ENCODE results near the gene MYO5B. TPM values are rescaled to one million over a fixed set of nuclear protein-coding genes. Genes with fewer than 3 reads are reported as not detected.
"Not testable (repeated sequence)": the region's sequence is repeated elsewhere in the genome, so short reads cannot be mapped to it uniquely, and the experiment has no call there.

MYO5B gene
- total RNA-seq, 2 experiments from 2014 or later = not detected

DNA sequence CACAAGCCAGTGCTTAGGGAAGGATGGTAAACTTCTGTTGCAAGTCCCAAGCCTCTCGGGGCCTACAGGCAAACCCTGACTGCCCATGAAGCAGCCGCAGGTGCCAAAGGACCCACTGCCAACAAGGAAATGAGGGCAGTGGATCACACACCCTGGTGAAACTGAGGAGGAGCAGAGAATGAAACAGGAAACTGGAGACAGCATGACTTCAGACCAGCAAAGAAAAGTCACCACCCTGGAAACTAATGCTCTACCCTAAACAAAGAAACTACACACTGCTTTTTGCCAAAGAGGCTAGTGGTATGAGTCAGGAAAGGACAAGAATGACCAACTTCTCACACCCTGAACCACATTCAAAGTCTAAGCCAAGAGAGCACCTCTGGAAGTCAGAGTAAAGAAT is 97.2 kb downstream of the MYO5B start:
- peaks cover 4 to 6% of the 10 kb centered on the region in 2 experiments for H3K27me3 ChIP-seq (ENCODE audit: control insufficient read depth in 1 of 2, insufficient read depth in 2 of 2, low read length in 2 of 2)
- TF ChIP-seq, protein P1, sequence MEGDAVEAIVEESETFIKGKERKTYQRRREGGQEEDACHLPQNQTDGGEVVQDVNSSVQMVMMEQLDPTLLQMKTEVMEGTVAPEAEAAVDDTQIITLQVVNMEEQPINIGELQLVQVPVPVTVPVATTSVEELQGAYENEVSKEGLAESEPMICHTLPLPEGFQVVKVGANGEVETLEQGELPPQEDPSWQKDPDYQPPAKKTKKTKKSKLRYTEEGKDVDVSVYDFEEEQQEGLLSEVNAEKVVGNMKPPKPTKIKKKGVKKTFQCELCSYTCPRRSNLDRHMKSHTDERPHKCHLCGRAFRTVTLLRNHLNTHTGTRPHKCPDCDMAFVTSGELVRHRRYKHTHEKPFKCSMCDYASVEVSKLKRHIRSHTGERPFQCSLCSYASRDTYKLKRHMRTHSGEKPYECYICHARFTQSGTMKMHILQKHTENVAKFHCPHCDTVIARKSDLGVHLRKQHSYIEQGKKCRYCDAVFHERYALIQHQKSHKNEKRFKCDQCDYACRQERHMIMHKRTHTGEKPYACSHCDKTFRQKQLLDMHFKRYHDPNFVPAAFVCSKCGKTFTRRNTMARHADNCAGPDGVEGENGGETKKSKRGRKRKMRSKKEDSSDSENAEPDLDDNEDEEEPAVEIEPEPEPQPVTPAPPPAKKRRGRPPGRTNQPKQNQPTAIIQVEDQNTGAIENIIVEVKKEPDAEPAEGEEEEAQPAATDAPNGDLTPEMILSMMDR (IDR thresholded peaks at IDR 0.05) = no peak
- no peak overlapping the region for H3K4me3 Mint-ChIP-seq
- no peaks in the 10 kb centered on the region for H3K9me3 Mint-ChIP-seq
- DNase-seq (no peak), ATAC-seq (ENCODE audit: poor library complexity) (no peak)
- no peaks in the 10 kb centered on the region for H3K36me3 ChIP-seq (ENCODE audit: insufficient read depth, low read length)
- no peaks in the 10 kb centered on the region for H3K4me1 Mint-ChIP-seq (ENCODE audit: low read depth)
- peaks cover 40% of the 10 kb centered on the region for H3K27me3 Mint-ChIP-seq
- no peak overlapping the region for H3K4me3 ChIP-seq (ENCODE audit: low read length)
- ChIA-PET POLR2A (no interaction called here), CTCF (no interaction called here)
- H3K27ac ChIP-seq (ENCODE audit: low read depth in 1 of 2, low read length in 2 of 2) = no peak overlapping the region
- H3K36me3 Mint-ChIP-seq (ENCODE audit: low read depth) = no peaks in the 10 kb centered on the region
- no peak overlapping the region for H3K27ac Mint-ChIP-seq
- no peaks in the 10 kb centered on the region for H3K4me1 ChIP-seq (ENCODE audit: insufficient read depth, low read length)
- intact Hi-C loops (cut with DNase I, micrococcal nuclease) = no loop called here
- no peaks in the 10 kb centered on the region for H3K9me3 ChIP-seq (ENCODE audit: control insufficient read depth in 1 of 2, insufficient read depth in 1 of 2, low read length in 2 of 2)

DNA sequence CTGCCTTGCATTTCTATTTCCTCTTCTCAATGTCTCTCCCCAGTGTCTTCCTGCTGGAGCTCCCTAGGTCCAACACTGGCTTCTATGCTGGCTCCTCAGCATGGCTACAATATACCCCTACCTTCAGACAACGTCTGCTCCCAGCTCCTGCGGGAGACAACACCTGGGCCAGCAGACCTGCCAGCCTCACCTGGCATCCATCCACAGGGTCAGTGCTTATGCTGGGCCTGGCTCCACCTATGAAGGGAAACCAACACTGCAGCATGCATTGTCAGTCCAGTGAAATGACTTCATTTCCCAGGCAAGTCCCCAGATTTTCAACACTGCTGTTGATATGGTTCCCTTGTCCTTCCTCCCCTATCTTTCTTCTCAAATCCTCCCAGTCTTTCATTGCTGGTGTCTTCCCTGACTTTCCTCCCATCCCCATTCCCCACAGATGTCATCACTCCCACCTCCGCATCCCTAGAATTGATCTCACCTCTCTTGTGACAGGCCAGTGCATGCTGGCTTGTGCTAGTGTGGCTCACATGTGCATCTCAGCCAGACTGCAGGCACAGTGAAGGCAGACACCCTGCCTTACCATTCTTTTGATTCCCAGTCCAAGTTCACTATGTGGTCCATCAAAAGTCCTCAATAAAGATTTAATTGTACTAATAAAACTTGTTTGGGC is 98.0 kb downstream of the MYO5B start:
- ChIA-PET POLR2A (no interaction called here), CTCF (no interaction called here)
- Histone ChIP-seq H3K36me3 (ENCODE audit: insufficient read depth, low read length) (no peaks in the 10 kb centered on the region), H3K27me3 (ENCODE audit: control insufficient read depth in 1 of 2, insufficient read depth in 2 of 2, low read length in 2 of 2) (peaks cover 4 to 6% of the 10 kb centered on the region in 2 experiments), H3K27ac (ENCODE audit: low read depth in 1 of 2, low read length in 2 of 2) (no peak overlapping the region), H3K9me3 (ENCODE audit: control insufficient read depth in 1 of 2, insufficient read depth in 1 of 2, low read length in 2 of 2) (no peaks in the 10 kb centered on the region), H3K4me1 (ENCODE audit: insufficient read depth, low read length) (no peaks in the 10 kb centered on the region), H3K4me3 (ENCODE audit: low read length) (no peak overlapping the region)
- no peak overlapping the region for H3K4me3 Mint-ChIP-seq
- intact Hi-C loops (cut with DNase I, micrococcal nuclease) = no loop called here
- no peak overlapping the region for H3K27ac Mint-ChIP-seq
- ATAC-seq (ENCODE audit: poor library complexity) (no peak), DNase-seq (no peak)
- H3K9me3 Mint-ChIP-seq = no peaks in the 10 kb centered on the region
- H3K4me1 Mint-ChIP-seq (ENCODE audit: low read depth) = no peaks in the 10 kb centered on the region
- peaks cover 32% of the 10 kb centered on the region for H3K27me3 Mint-ChIP-seq
- no peaks in the 10 kb centered on the region for H3K36me3 Mint-ChIP-seq (ENCODE audit: low read depth)
- TF ChIP-seq, protein P1 (IDR thresholded peaks at IDR 0.05) = no peak

DNA sequence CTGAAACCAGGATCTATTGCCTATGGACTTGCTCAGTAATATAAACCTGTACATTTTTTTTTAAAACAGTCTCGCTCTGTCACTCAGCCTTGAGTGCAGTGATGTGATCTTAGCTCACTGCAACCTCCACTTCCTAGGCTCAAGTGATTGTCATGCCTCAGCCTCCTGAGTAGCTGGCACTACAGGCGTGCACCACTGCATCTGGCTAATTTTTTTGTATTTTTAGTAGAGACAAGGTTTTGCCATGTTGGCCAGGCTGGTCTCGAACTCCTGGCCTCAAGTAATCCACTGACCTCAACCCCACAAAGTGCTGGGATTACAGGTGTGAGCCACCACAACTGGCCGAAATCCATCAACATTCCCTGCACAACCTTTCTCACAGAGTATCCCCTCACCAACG is 100.2 kb downstream of the MYO5B start:
- H3K27ac ChIP-seq (ENCODE audit: low read depth in 1 of 2, low read length in 2 of 2); H3K9me3 ChIP-seq (ENCODE audit: control insufficient read depth in 1 of 2, insufficient read depth in 1 of 2, low read length in 2 of 2); H3K36me3 ChIP-seq (ENCODE audit: insufficient read depth, low read length); ATAC-seq (ENCODE audit: poor library complexity); H3K36me3 Mint-ChIP-seq (ENCODE audit: low read depth); POLR2A ChIA-PET; H3K4me1 ChIP-seq (ENCODE audit: insufficient read depth, low read length); H3K4me1 Mint-ChIP-seq (ENCODE audit: low read depth); H3K4me3 ChIP-seq (ENCODE audit: low read length); H3K4me3 Mint-ChIP-seq; intact Hi-C loops (cut with DNase I, micrococcal nuclease); H3K27me3 ChIP-seq (ENCODE audit: control insufficient read depth in 1 of 2, insufficient read depth in 2 of 2, low read length in 2 of 2); H3K27ac Mint-ChIP-seq; CTCF ChIA-PET; DNase-seq; H3K9me3 Mint-ChIP-seq: not testable (repeated sequence)
- peaks cover 21% of the 10 kb centered on the region for H3K27me3 Mint-ChIP-seq

DNA sequence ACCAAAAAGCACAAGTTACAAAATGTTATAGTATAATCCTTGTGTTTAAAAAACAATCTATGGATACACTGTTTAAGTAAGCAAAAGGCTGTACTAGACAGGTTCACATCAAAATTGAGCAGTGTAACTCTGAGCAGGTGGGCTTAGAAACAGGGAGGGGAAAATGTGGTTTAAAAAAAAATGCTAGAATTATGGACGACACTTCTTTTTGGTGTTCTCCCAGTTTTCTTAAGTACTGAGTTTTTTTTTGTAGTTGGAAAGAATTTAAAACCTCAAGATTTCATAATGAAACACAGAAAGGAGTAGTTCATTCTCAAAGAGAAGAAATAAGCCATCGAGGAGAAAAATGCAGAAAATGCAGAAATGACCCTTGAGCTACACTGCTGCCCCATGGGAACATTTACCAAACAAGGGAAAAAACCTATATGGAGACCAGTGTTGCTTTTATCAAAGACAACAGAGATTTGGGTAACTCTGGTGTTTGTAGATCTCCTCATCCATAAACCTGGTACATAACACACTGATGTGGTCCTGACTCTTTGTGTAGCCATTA is 100.7 kb downstream of the MYO5B start:
- Mint-ChIP-seq H3K4me3 (no peak overlapping the region), H3K4me1 (ENCODE audit: low read depth) (no peaks in the 10 kb centered on the region), H3K9me3 (no peaks in the 10 kb centered on the region), H3K27me3 (peaks cover 22% of the 10 kb centered on the region), H3K36me3 (ENCODE audit: low read depth) (no peaks in the 10 kb centered on the region), H3K27ac (no peak overlapping the region)
- TF ChIP-seq, protein P1 (IDR thresholded peaks at IDR 0.05) = no peak
- no peak overlapping the region for H3K4me3 ChIP-seq (ENCODE audit: low read length)
- intact Hi-C loops (cut with DNase I, micrococcal nuclease) = no loop called here
- POLR2A ChIA-PET = no interaction called here
- H3K27me3 ChIP-seq (ENCODE audit: control insufficient read depth in 1 of 2, insufficient read depth in 2 of 2, low read length in 2 of 2) = peaks cover 0 to 2% of the 10 kb centered on the region in 2 experiments
- ATAC-seq (ENCODE audit: poor library complexity) (no peak), DNase-seq (no peak)
- no peaks in the 10 kb centered on the region for H3K36me3 ChIP-seq (ENCODE audit: insufficient read depth, low read length)
- CTCF ChIA-PET = no interaction called here
- peaks cover 2% of the 10 kb centered on the region for H3K4me1 ChIP-seq (ENCODE audit: insufficient read depth, low read length)
- no peaks in the 10 kb centered on the region for H3K9me3 ChIP-seq (ENCODE audit: control insufficient read depth in 1 of 2, insufficient read depth in 1 of 2, low read length in 2 of 2)
- H3K27ac ChIP-seq (ENCODE audit: low read depth in 1 of 2, low read length in 2 of 2) = no peak overlapping the region
